Stomach smooth muscle (tissue), 2 donors: ENCODE data around the gene PIGN.

Experiments used
- H3K27ac ChIP-seq: one replicate; pipeline ENCODE4 v1.7.0; 2013; ENCODE audit warnings: mild to moderate bottlenecking, low read length, inconsistent platforms
- H3K27me3 ChIP-seq, 2 donors: one replicate each; pipeline ENCODE4 v1.7.0; 2013; ENCODE audit warnings: low read length in 2 of 2; ENCODE audit not compliant: insufficient read depth in 2 of 2, control insufficient read depth in 1 of 2
- H3K36me3 ChIP-seq, 2 donors: one replicate each; pipeline ENCODE4 v1.7.0; 2013; ENCODE audit warnings: low read length in 2 of 2; ENCODE audit not compliant: control insufficient read depth in 2 of 2, insufficient read depth in 2 of 2
- H3K4me1 ChIP-seq: one replicate; pipeline ENCODE4 v1.7.0; 2013; ENCODE audit warnings: low read length; ENCODE audit not compliant: control insufficient read depth, insufficient read depth
- H3K4me3 ChIP-seq, 2 donors: one replicate each; pipeline ENCODE4 v1.7.0; 2013; ENCODE audit warnings: low read length in 2 of 2
- H3K9ac ChIP-seq, 2 donors: one replicate each; pipeline ENCODE4 v1.7.0; 2013; ENCODE audit warnings: low read length in 2 of 2, mild to moderate bottlenecking in 1 of 2
- H3K9me3 ChIP-seq, 2 donors: one replicate each; pipeline ENCODE4 v1.7.0; 2013; ENCODE audit warnings: low read length in 2 of 2; ENCODE audit not compliant: control insufficient read depth in 2 of 2
- donor health status: healthy.
- donor health status: Pancreatic carcinoma.

Gene PIGN

GRCh38 chr18:62201870-62202269 is 15.0 kb upstream of the PIGN start:
- H3K4me1 ChIP-seq: no peaks in the 10 kb centered on the region
- no peaks in the 10 kb centered on the region for H3K27me3 ChIP-seq
- H3K4me3 ChIP-seq: no peak overlapping the region
- H3K9me3 ChIP-seq: no peaks in the 10 kb centered on the region
- H3K9ac ChIP-seq: no peak overlapping the region
- no peaks in the 10 kb centered on the region for H3K36me3 ChIP-seq
- H3K27ac ChIP-seq: no peak overlapping the region

- no peak overlapping the region for H3K27ac ChIP-seq
- no peak overlapping the region for H3K4me3 ChIP-seq
- no peak overlapping the region for H3K9ac ChIP-seq
- no peaks in the 10 kb centered on the region for H3K36me3 ChIP-seq
- no peaks in the 10 kb centered on the region for H3K27me3 ChIP-seq
- H3K9me3 ChIP-seq: no peaks in the 10 kb centered on the region
- no peaks in the 10 kb centered on the region for H3K4me1 ChIP-seq
Measured at GRCh38 chr18:62200121-62200914, 13.5 kb upstream of the PIGN start.

- H3K9me3 ChIP-seq: no peaks in the 10 kb centered on the region
- H3K27me3 ChIP-seq: no peaks in the 10 kb centered on the region
- no peak overlapping the region for H3K27ac ChIP-seq
- no peaks in the 10 kb centered on the region for H3K36me3 ChIP-seq
- H3K9ac ChIP-seq: no peak overlapping the region
- no peak overlapping the region for H3K4me3 ChIP-seq
- H3K4me1 ChIP-seq: no peaks in the 10 kb centered on the region
Measured at GRCh38 chr18:62199629-62200028, 12.8 kb upstream of the PIGN start.

- H3K27ac ChIP-seq: no peak overlapping the region
- no peaks in the 10 kb centered on the region for H3K9me3 ChIP-seq
- no peaks in the 10 kb centered on the region for H3K27me3 ChIP-seq
- H3K36me3 ChIP-seq: no peaks in the 10 kb centered on the region
- no peak overlapping the region for H3K9ac ChIP-seq
- no peaks in the 10 kb centered on the region for H3K4me1 ChIP-seq
- H3K4me3 ChIP-seq: no peak overlapping the region
Measured at GRCh38 chr18:62198259-62198658, 11.4 kb upstream of the PIGN start.

GRCh38 chr18:62196980-62197379 is 10.1 kb upstream of the PIGN start:
- H3K27ac ChIP-seq: no peak overlapping the region
- H3K4me1 ChIP-seq: no peaks in the 10 kb centered on the region

GRCh38 chr18:62196079-62196478 is 9.2 kb upstream of the PIGN start:
- Histone ChIP-seq H3K27me3 (no peaks in the 10 kb centered on the region), H3K4me1 (no peaks in the 10 kb centered on the region), H3K4me3 (no peak overlapping the region), H3K36me3 (no peaks in the 10 kb centered on the region), H3K9me3 (no peaks in the 10 kb centered on the region), H3K27ac (no peak overlapping the region), H3K9ac (no peak overlapping the region)

More at GRCh38 chr18:62196980-62197379, 10.1 kb upstream of the PIGN start:
- Histone ChIP-seq H3K27me3 (no peaks in the 10 kb centered on the region), H3K9ac (no peak overlapping the region), H3K9me3 (no peaks in the 10 kb centered on the region), H3K36me3 (no peaks in the 10 kb centered on the region), H3K4me3 (no peak overlapping the region)

- Histone ChIP-seq H3K9me3 (no peaks in the 10 kb centered on the region), H3K36me3 (no peaks in the 10 kb centered on the region), H3K9ac (no peak overlapping the region), H3K27ac (no peak overlapping the region), H3K4me1 (peaks cover 10% of the 10 kb centered on the region), H3K4me3 (peak overlapping the region in 1 of 2 donors; percentile 98), H3K27me3 (no peaks in the 10 kb centered on the region)
Measured at GRCh38 chr18:62189208-62189607, 2.4 kb upstream of the PIGN start.

GRCh38 chr18:62187543-62188510 is 971 bp upstream of the PIGN start:
- Histone ChIP-seq H3K4me3 (peak overlapping the region; percentile 98 to 99), H3K4me1 (peaks cover 10% of the 10 kb centered on the region)

GRCh38 chr18:62186499-62186773 is 420 bp downstream of the PIGN start:
- Histone ChIP-seq H3K9me3 (no peaks in the 10 kb centered on the region), H3K27me3 (no peaks in the 10 kb centered on the region), H3K4me3 (peak overlapping the region; percentile 98 to 100), H3K4me1 (peaks cover 10% of the 10 kb centered on the region), H3K27ac (peak overlapping the region; percentile 70), H3K36me3 (no peaks in the 10 kb centered on the region), H3K9ac (peak overlapping the region; percentile 91 to 96)

More at GRCh38 chr18:62187543-62188510, 971 bp upstream of the PIGN start:
- Histone ChIP-seq H3K9ac (peak overlapping the region; percentile 86 to 90), H3K27me3 (no peaks in the 10 kb centered on the region), H3K9me3 (no peaks in the 10 kb centered on the region), H3K27ac (peak overlapping the region; percentile 56), H3K36me3 (no peaks in the 10 kb centered on the region)

GRCh38 chr18:62183578-62184195 is 3.2 kb downstream of the PIGN start:
- Histone ChIP-seq H3K4me3 (no peak overlapping the region), H3K27ac (no peak overlapping the region), H3K36me3 (no peaks in the 10 kb centered on the region), H3K27me3 (no peaks in the 10 kb centered on the region), H3K4me1 (peaks cover 10% of the 10 kb centered on the region), H3K9ac (peak overlapping the region in 1 of 2 donors; percentile 12), H3K9me3 (no peaks in the 10 kb centered on the region)
